HEK293T (cell line): Measurements from ENCODE around the gene C1orf226.

Source experiments
- BHLHE40 ChIP-seq: fragments of 450-650 bp; IDR thresholded peaks from 2 replicates; pipeline ENCODE4 v1.6.1; 2016; ENCODE audit warnings: mild to moderate bottlenecking, moderate library complexity, borderline replicate concordance
- CTBP1 ChIP-seq: fragments of 450-650 bp; IDR thresholded peaks from 2 replicates; pipeline ENCODE4 v1.6.1; 2016; ENCODE audit warnings: borderline replicate concordance
- ELF4 ChIP-seq: fragments of 450-650 bp; IDR thresholded peaks from 2 replicates; pipeline ENCODE4 v1.6.1; 2017; ENCODE audit warnings: antibody characterized with exemption
- FOXK2 ChIP-seq: fragments of 450-650 bp; IDR thresholded peaks from 2 replicates; pipeline ENCODE4 v1.6.1; 2016; ENCODE audit warnings: mild to moderate bottlenecking
- LEF1 ChIP-seq: fragments of 450-650 bp; IDR thresholded peaks from 2 replicates; pipeline ENCODE4 v1.6.1; 2017; ENCODE audit warnings: mild to moderate bottlenecking, borderline replicate concordance
- NFRKB ChIP-seq: fragments of 450-650 bp; IDR thresholded peaks from 2 replicates; pipeline ENCODE4 v1.6.1; 2016; ENCODE audit warnings: mild to moderate bottlenecking, moderate library complexity
- SP1 ChIP-seq: fragments of 450-650 bp; IDR thresholded peaks from 2 replicates; pipeline ENCODE4 v1.6.1; 2017
- TARDBP ChIP-seq: fragments of 450-650 bp; IDR thresholded peaks from 2 replicates; pipeline ENCODE4 v1.6.1; 2016
- ZNF384 ChIP-seq: fragments of 450-650 bp; IDR thresholded peaks from 2 replicates; pipeline ENCODE4 v1.6.1; 2016

GRCh38 chr1:162358928-162359327 lies 22.6 kb upstream of the C1orf226 start:
- TF ChIP-seq FOXK2 (no peak), BHLHE40 (no peak), ZNF384 (no peak), SP1 (no peak), CTBP1 (no peak), ELF4 (no peak), TARDBP (no peak), NFRKB (no peak), LEF1 (no peak)
